Muscle layer of duodenum (tissue), 2 donors: ENCODE data around the gene AKT1.
"Not testable (repeated sequence)": the region's sequence is repeated elsewhere in the genome, so short reads cannot be mapped to it uniquely, and the experiment has no call there.

Source experiments
- H3K27ac ChIP-seq: one replicate; pipeline ENCODE4 v1.7.0; 2013; ENCODE audit warnings: mild to moderate bottlenecking, low read length
- H3K27me3 ChIP-seq: one replicate; pipeline ENCODE4 v1.7.0; 2013; ENCODE audit warnings: low read depth, mild to moderate bottlenecking, control low read depth, low read length
- H3K36me3 ChIP-seq, 2 donors: one replicate each; pipeline ENCODE4 v1.7.0; 2013; ENCODE audit warnings: low read length in 2 of 2, control low read depth in 1 of 2, mild to moderate bottlenecking in 1 of 2; ENCODE audit not compliant: insufficient read depth in 2 of 2, control insufficient read depth in 1 of 2
- H3K4me1 ChIP-seq, 2 donors: one replicate each; pipeline ENCODE4 v1.7.0; 2013; ENCODE audit warnings: low read length in 2 of 2, mild to moderate bottlenecking in 2 of 2, control low read depth in 1 of 2, moderate library complexity in 1 of 2; ENCODE audit not compliant: insufficient read depth in 2 of 2, control insufficient read depth in 1 of 2
- H3K4me3 ChIP-seq, 2 donors: one replicate each; pipeline ENCODE4 v1.7.0; 2013; ENCODE audit warnings: low read length in 2 of 2, low read depth in 1 of 2, mild to moderate bottlenecking in 1 of 2
- H3K9me3 ChIP-seq, 2 donors: one replicate each; pipeline ENCODE4 v1.7.0; 2013; ENCODE audit warnings: low read length in 2 of 2, control low read depth in 1 of 2, mild to moderate bottlenecking in 1 of 2; ENCODE audit not compliant: control insufficient read depth in 1 of 2
- donor health status: healthy.

AKT1 gene

GRCh38 chr14:104735830-104736642 is 59.5 kb downstream of the AKT1 start:
- H3K27me3 ChIP-seq, result no peaks in the 10 kb centered on the region
- H3K4me1 ChIP-seq, result peaks cover 0 to 16% of the 10 kb centered on the region in 2 donors
- H3K36me3 ChIP-seq, result peaks cover 0 to 10% of the 10 kb centered on the region in 2 donors
- no peak overlapping the region for H3K4me3 ChIP-seq
- H3K27ac ChIP-seq, result peak overlapping the region; percentile 23
- no peaks in the 10 kb centered on the region for H3K9me3 ChIP-seq

- no peak overlapping the region for H3K27ac ChIP-seq
- H3K4me3 ChIP-seq, result no peak overlapping the region
- H3K27me3 ChIP-seq, result no peaks in the 10 kb centered on the region
- peaks cover 0 to 16% of the 10 kb centered on the region in 2 donors for H3K4me1 ChIP-seq
- H3K9me3 ChIP-seq, result no peaks in the 10 kb centered on the region
- peaks cover 0 to 2% of the 10 kb centered on the region in 2 donors for H3K36me3 ChIP-seq
Measured at GRCh38 chr14:104734991-104735779, 60.4 kb downstream of the AKT1 start.

GRCh38 chr14:104734601-104734990 is 61.0 kb downstream of the AKT1 start:
- no peak overlapping the region for H3K27ac ChIP-seq
- no peaks in the 10 kb centered on the region for H3K9me3 ChIP-seq
- H3K27me3 ChIP-seq, result no peaks in the 10 kb centered on the region
- peaks cover 0 to 16% of the 10 kb centered on the region in 2 donors for H3K4me1 ChIP-seq
- no peaks in the 10 kb centered on the region for H3K36me3 ChIP-seq
- H3K4me3 ChIP-seq, result no peak overlapping the region

- Histone ChIP-seq H3K4me3 (no peak overlapping the region), H3K36me3 (no peaks in the 10 kb centered on the region), H3K4me1 (peaks cover 0 to 16% of the 10 kb centered on the region in 2 donors), H3K27ac (no peak overlapping the region), H3K27me3 (no peaks in the 10 kb centered on the region), H3K9me3 (no peaks in the 10 kb centered on the region)
Measured at GRCh38 chr14:104734051-104734587, 61.4 kb downstream of the AKT1 start.

GRCh38 chr14:104732931-104733681 is 62.4 kb downstream of the AKT1 start:
- H3K27me3 ChIP-seq, result no peaks in the 10 kb centered on the region
- no peak overlapping the region for H3K27ac ChIP-seq
- no peaks in the 10 kb centered on the region for H3K9me3 ChIP-seq
- H3K4me1 ChIP-seq, result peaks cover 0 to 16% of the 10 kb centered on the region in 2 donors
- H3K4me3 ChIP-seq, result no peak overlapping the region
- H3K36me3 ChIP-seq, result no peaks in the 10 kb centered on the region

GRCh38 chr14:104732355-104732804 is 63.2 kb downstream of the AKT1 start:
- Histone ChIP-seq H3K9me3 (no peaks in the 10 kb centered on the region), H3K4me1 (peaks cover 0 to 16% of the 10 kb centered on the region in 2 donors), H3K27ac (no peak overlapping the region), H3K27me3 (no peaks in the 10 kb centered on the region), H3K4me3 (no peak overlapping the region), H3K36me3 (no peaks in the 10 kb centered on the region)

- no peaks in the 10 kb centered on the region for H3K36me3 ChIP-seq
- no peaks in the 10 kb centered on the region for H3K27me3 ChIP-seq
- no peak overlapping the region for H3K27ac ChIP-seq
- no peaks in the 10 kb centered on the region for H3K9me3 ChIP-seq
- H3K4me3 ChIP-seq, result no peak overlapping the region
- peaks cover 0 to 16% of the 10 kb centered on the region in 2 donors for H3K4me1 ChIP-seq
Measured at GRCh38 chr14:104731320-104732294, 63.9 kb downstream of the AKT1 start.

GRCh38 chr14:104730487-104730886 is 65.1 kb downstream of the AKT1 start:
- Histone ChIP-seq H3K36me3 (no peaks in the 10 kb centered on the region), H3K9me3 (no peaks in the 10 kb centered on the region), H3K27me3 (no peaks in the 10 kb centered on the region), H3K4me1 (peaks cover 0 to 10% of the 10 kb centered on the region in 2 donors), H3K4me3 (no peak overlapping the region), H3K27ac (no peak overlapping the region)

GRCh38 chr14:104729835-104730181 is 65.7 kb downstream of the AKT1 start:
- Histone ChIP-seq H3K9me3 (no peaks in the 10 kb centered on the region), H3K27ac (no peak overlapping the region), H3K4me3 (no peak overlapping the region), H3K27me3 (no peaks in the 10 kb centered on the region), H3K4me1 (peaks cover 0 to 10% of the 10 kb centered on the region in 2 donors), H3K36me3 (no peaks in the 10 kb centered on the region)

- not testable (repeated sequence) for H3K27me3 ChIP-seq, H3K4me3 ChIP-seq, H3K27ac ChIP-seq, H3K36me3 ChIP-seq, H3K9me3 ChIP-seq
- H3K4me1 ChIP-seq, result peaks cover 0 to 14% of the 10 kb centered on the region in 2 donors
Measured at GRCh38 chr14:104729176-104729834, 66.2 kb downstream of the AKT1 start.
